Measurements from ENCODE around the gene FRAT2. TPM values are rescaled to one million over a fixed set of nuclear protein-coding genes. Genes with fewer than 3 reads are reported as not detected.

Gene FRAT2
- total and polyA plus RNA-seq, 10 of the 15 experiments (the other 5 are each of a cell fraction or from before 2014, with no cell fraction given), result 0.69 to 5.9 (median 3.8) TPM

DNA sequence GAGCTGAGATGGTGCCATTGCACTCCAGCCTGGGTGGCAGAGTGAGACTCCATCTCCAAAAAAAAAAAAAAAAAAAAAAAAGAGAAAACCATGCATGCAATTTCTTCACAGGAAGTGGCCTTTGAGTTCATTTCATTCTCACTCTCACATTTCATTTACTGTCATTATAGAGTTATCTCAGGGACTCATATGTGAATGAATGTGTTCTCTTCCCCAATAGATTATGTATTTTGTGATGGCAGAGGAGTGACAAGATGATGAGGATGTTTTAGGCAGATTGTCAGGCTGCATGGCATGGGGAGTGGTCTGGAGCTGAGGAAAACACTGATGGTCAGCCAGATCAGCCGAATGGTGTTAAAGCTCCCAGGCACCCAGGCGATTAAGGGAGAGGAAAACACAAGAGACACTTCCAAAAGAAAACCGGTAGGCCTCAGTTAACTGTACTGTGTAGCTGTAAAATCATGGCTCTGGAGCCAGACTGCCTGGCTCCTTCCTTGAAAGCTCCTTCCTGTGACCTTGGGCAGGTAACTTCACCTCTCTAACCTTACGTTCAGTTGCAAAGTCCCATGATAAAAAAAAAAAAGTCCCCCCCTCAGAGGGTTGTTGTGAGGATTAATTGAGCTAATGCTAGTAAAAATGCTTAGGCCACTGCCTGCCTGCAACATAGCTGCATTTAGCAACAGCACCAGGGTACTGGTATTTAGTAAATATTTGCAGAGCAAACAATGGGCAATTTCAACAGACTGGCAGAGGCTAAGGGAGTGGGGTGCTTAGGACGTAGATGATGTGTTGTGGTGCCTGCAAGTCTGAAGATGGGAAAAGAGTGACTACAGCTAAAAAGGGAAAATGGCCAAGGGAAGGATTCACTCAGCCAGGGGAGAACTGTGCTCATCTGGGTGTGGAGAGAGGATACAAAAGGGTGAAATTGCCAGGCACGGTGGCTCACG, 6.9 kb downstream of the FRAT2 start:
- ChIA-PET SMC1A (ENCODE audit: uncharacterized antibody, unreplicated experiment) (interaction anchor here (0.7 to 1.5 kb wide), 3 partner anchors 11 to 49 kb away, joined by 3 to 4 read pairs (median 3); no protein-coding TSS in a partner anchor), POLR2A (interaction anchor here (0.6 kb wide), 1 partner anchor 13 kb away, joined by 4 read pairs; no protein-coding TSS in a partner anchor), CTCF (interaction anchor here (0.6 to 2.3 kb wide), 2 partner anchors 49 to 53 kb away, joined by 4 to 14 read pairs; no protein-coding TSS in a partner anchor), RAD21 (ENCODE audit: unreplicated experiment) (no interaction called here)
- no peak for TF ChIP-seq TAF1 (IDR thresholded peaks at IDR 0.05; ENCODE audit: borderline replicate concordance, low read depth, low read length)
- DNase-seq (ENCODE audit: low read depth, low spot score) (no peak), ATAC-seq (peak; percentile 40), FAIRE-seq (no peak)
- Histone ChIP-seq H3K4me1 (ENCODE audit: control insufficient read depth, insufficient read depth, low read length) (peaks cover 12% of the 10 kb centered on the region), H3K9me3 (replicated peaks; ENCODE audit: control insufficient read depth, insufficient read depth, low read length) (no peaks in the 10 kb centered on the region), H3K79me2 (ENCODE audit: control insufficient read depth, insufficient read depth, low read length) (no peaks in the 10 kb centered on the region), H3K4me2 (ENCODE audit: control insufficient read depth, insufficient read depth) (peak overlapping the region; percentile 17; the same call in 1 of the 2 replicates), H3K4me3 (no peak overlapping the region), H3K36me3 (ENCODE audit: control insufficient read depth in 2 of 2, insufficient read depth in 2 of 2, low read length in 1 of 2) (no peaks in the 10 kb centered on the region), H3K27ac (ENCODE audit: control insufficient read depth, insufficient read depth) (no peak overlapping the region), H4K20me1 (ENCODE audit: control insufficient read depth, insufficient read depth) (no peaks in the 10 kb centered on the region; the same call in 1 of the 2 replicates), H3K9ac (ENCODE audit: control insufficient read depth, insufficient read depth, low read length) (no peak overlapping the region), H2AFZ (ENCODE audit: control insufficient read depth, low read depth, low read length) (no peak overlapping the region), H3K27me3 (replicated peaks in 1 of 2; ENCODE audit: control insufficient read depth in 2 of 2, insufficient read depth in 2 of 2, low read length in 1 of 2) (no peaks in the 10 kb centered on the region)
- in situ Hi-C loops (cut with MboI) (no loop called here), intact Hi-C loops (cut with micrococcal nuclease; ENCODE audit: unreplicated experiment) (no loop called here)
- 91% methylated on average over 7 of the region's 7 CpGs for WGBS (ENCODE audit: insufficient coverage, insufficient replicate concordance, low lambda C conversion rate, missing lambda C conversion rate)
- BruUV-seq (replicated peaks), result no TSS peak

DNA sequence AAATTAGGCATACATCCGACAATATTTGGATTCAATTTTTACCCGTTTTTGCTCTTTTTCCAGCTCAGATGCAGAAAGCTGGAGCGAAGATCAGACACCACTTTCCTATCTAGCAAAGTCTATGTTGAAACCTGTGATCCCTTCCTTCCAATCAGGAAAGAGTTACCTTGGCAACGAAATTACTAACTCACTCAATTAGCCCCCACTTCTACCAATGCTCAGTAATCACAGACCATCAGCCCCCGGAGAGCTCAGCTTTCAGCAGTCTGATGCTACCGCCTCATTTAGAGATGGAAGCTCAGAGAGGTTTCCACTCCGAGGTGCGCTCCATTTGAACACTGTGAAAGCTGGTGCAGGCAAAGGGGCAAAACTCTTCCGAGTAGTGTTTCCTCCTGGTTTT, 8.8 kb downstream of the FRAT2 start:
- POLR2A ChIA-PET, result no interaction called here
- SMC1A ChIA-PET (ENCODE audit: uncharacterized antibody, unreplicated experiment), result interaction anchor here (1.5 kb wide), 1 partner anchor 47 kb away, joined by 4 read pairs; no protein-coding TSS in a partner anchor
- no peak for ATAC-seq
- WGBS (ENCODE audit: insufficient coverage, insufficient replicate concordance, low lambda C conversion rate, missing lambda C conversion rate), result 70% methylated on average over 9 of the region's 9 CpGs
- no peak overlapping the region for H2AFZ ChIP-seq (ENCODE audit: control insufficient read depth, low read depth, low read length)
- RAD21 ChIA-PET (ENCODE audit: unreplicated experiment), result no interaction called here
- FAIRE-seq, result no peak
- in situ Hi-C loops (cut with MboI) (no loop called here), intact Hi-C loops (cut with micrococcal nuclease; ENCODE audit: unreplicated experiment) (no loop called here)
- H4K20me1 ChIP-seq (ENCODE audit: control insufficient read depth, insufficient read depth), result no peaks in the 10 kb centered on the region
- peaks cover 7 to 11% of the 10 kb centered on the region in 2 experiments for H3K27me3 ChIP-seq (replicated peaks in 1 of 2; ENCODE audit: control insufficient read depth in 2 of 2, insufficient read depth in 2 of 2, low read length in 1 of 2)
- no peak overlapping the region for H3K27ac ChIP-seq (ENCODE audit: control insufficient read depth, insufficient read depth)
- no peaks in the 10 kb centered on the region for H3K36me3 ChIP-seq (ENCODE audit: control insufficient read depth in 2 of 2, insufficient read depth in 2 of 2, low read length in 1 of 2)
- H3K4me2 ChIP-seq (ENCODE audit: control insufficient read depth, insufficient read depth), result no peak overlapping the region
- H3K4me3 ChIP-seq, result no peak overlapping the region
- CTCF ChIA-PET, result interaction anchor here (1.0 kb wide), 1 partner anchor 47 kb away, joined by 3 read pairs; no protein-coding TSS in a partner anchor
- peaks cover 12% of the 10 kb centered on the region for H3K4me1 ChIP-seq (ENCODE audit: control insufficient read depth, insufficient read depth, low read length)
- H3K79me2 ChIP-seq (ENCODE audit: control insufficient read depth, insufficient read depth, low read length), result no peaks in the 10 kb centered on the region
- BruUV-seq (replicated peaks), result no TSS peak
- no peak overlapping the region for H3K9ac ChIP-seq (ENCODE audit: control insufficient read depth, insufficient read depth, low read length)
- DNase-seq (ENCODE audit: low read depth, low spot score), result no peak
- no peaks in the 10 kb centered on the region for H3K9me3 ChIP-seq (replicated peaks; ENCODE audit: control insufficient read depth, insufficient read depth, low read length)
- TF ChIP-seq SREBF2 (IDR thresholded peaks at IDR 0.05; ENCODE audit: low read length) (no peak), SP1 (IDR thresholded peaks at IDR 0.05; ENCODE audit: low read depth, low read length) (no peak), NFIC (IDR thresholded peaks at IDR 0.05; ENCODE audit: low read depth, low read length) (no peak), SMC3 (IDR thresholded peaks at IDR 0.05; ENCODE audit: borderline replicate concordance, low read length) (no peak), ZBTB33 (IDR thresholded peaks at IDR 0.05) (no peak)
- TF ChIP-seq, protein P1, sequence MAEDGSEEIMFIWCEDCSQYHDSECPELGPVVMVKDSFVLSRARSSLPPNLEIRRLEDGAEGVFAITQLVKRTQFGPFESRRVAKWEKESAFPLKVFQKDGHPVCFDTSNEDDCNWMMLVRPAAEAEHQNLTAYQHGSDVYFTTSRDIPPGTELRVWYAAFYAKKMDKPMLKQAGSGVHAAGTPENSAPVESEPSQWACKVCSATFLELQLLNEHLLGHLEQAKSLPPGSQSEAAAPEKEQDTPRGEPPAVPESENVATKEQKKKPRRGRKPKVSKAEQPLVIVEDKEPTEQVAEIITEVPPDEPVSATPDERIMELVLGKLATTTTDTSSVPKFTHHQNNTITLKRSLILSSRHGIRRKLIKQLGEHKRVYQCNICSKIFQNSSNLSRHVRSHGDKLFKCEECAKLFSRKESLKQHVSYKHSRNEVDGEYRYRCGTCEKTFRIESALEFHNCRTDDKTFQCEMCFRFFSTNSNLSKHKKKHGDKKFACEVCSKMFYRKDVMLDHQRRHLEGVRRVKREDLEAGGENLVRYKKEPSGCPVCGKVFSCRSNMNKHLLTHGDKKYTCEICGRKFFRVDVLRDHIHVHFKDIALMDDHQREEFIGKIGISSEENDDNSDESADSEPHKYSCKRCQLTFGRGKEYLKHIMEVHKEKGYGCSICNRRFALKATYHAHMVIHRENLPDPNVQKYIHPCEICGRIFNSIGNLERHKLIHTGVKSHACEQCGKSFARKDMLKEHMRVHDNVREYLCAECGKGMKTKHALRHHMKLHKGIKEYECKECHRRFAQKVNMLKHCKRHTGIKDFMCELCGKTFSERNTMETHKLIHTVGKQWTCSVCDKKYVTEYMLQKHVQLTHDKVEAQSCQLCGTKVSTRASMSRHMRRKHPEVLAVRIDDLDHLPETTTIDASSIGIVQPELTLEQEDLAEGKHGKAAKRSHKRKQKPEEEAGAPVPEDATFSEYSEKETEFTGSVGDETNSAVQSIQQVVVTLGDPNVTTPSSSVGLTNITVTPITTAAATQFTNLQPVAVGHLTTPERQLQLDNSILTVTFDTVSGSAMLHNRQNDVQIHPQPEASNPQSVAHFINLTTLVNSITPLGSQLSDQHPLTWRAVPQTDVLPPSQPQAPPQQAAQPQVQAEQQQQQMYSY (CRISPR knock-in tag; IDR thresholded peaks at IDR 0.05), result no peak
- TF ChIP-seq, protein P2, sequence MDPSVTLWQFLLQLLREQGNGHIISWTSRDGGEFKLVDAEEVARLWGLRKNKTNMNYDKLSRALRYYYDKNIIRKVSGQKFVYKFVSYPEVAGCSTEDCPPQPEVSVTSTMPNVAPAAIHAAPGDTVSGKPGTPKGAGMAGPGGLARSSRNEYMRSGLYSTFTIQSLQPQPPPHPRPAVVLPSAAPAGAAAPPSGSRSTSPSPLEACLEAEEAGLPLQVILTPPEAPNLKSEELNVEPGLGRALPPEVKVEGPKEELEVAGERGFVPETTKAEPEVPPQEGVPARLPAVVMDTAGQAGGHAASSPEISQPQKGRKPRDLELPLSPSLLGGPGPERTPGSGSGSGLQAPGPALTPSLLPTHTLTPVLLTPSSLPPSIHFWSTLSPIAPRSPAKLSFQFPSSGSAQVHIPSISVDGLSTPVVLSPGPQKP (IDR thresholded peaks at IDR 0.05; ENCODE audit: low read depth, low read length), result no peak
